Esophagus squamous epithelium (tissue), 5 donors: Measurements from ENCODE around the gene LTBP2. TPM values are rescaled to one million over a fixed set of nuclear protein-coding genes. Genes with fewer than 3 reads are reported as not detected.

Experiments
- DNase-seq: peaks from one replicate; lab custom pipeline; 2025; lab: John Stamatoyannopoulos, UW
- H3K27ac ChIP-seq, 4 donors: fragments of 200-600 bp; sonication (generic); one replicate each; pipeline ENCODE4 v1.5.1; 2016 to 2019; ENCODE audit warnings: mild to moderate bottlenecking in 1 of 4
- H3K27me3 ChIP-seq, 4 donors: fragments of 200-600 bp; sonication (generic); 1 replicate in 3 of 4; 2 replicates in 1 of 4; pipeline versions ENCODE4 v1.5.1 to v1.6.0; 2017 to 2021; ENCODE audit warnings: antibody characterized with exemption in 1 of 4
- H3K36me3 ChIP-seq, 3 donors: fragments of 200-600 bp; sonication (generic); one replicate each; pipeline ENCODE4 v1.5.1; 2016 to 2019
- H3K4me1 ChIP-seq, 3 donors: fragments of 200-600 bp; sonication (generic); one replicate each; pipeline ENCODE4 v1.5.1; 2017 to 2019
- H3K4me3 ChIP-seq, 4 donors: fragments of 200-600 bp; sonication (generic); 1 replicate in 3 of 4; 2 replicates in 1 of 4; pipeline ENCODE4 v1.5.1; 2016 to 2019; ENCODE audit warnings: mild to moderate bottlenecking in 2 of 4, moderate library complexity in 1 of 4
- H3K9me3 ChIP-seq, 3 donors: fragments of 200-600 bp; sonication (generic); one replicate each; pipeline ENCODE4 v1.5.1; 2016 to 2019
- POLR2A ChIP-seq, 4 donors: fragments of 450-650 bp; IDR thresholded peaks; one replicate each; pipeline ENCODE4 v1.6.1; 2017; ENCODE audit warnings: antibody characterized with exemption in 4 of 4, mild to moderate bottlenecking in 4 of 4, moderate library complexity in 3 of 4
- WGBS, 2 donors: methylation state at CpG; one replicate each; pipeline ENCODE4 v1.1.5; 2018; 5-methylcytosine and 5-hydroxymethylcytosine counted together
- intact Hi-C: fragments of 100-400 bp; cut with DNase I; formaldehyde crosslinking; loops from one replicate; pipeline ENCODE4 v1.15.0; 2022
- total RNA-seq, 4 donors: library from RNA; depleted of rRNA; stranded (reverse); fragments of >200 nt; gene quantifications; one replicate each; pipeline ENCODE4 v1.1.0, GENCODE V29; 2016
- TF ChIP-seq, protein P1 (sequence below), 6 experiments: fragments of 450-650 bp in 4 of 6; fragments of 200-600 bp in 2 of 6; sonication (generic) in 2 of 6; IDR thresholded peaks; one replicate each; pipeline ENCODE4 v1.5.1; 2016 to 2019; ENCODE audit warnings: antibody characterized with exemption in 6 of 6, mild to moderate bottlenecking in 4 of 6, moderate library complexity in 4 of 6
- donor health status: DM: yes; HTN: yes; CAD: no.

Gene LTBP2
- total RNA-seq, 4 donors from 2014 or later, result 10.3 to 41.6 (median 17.0) TPM

DNA sequence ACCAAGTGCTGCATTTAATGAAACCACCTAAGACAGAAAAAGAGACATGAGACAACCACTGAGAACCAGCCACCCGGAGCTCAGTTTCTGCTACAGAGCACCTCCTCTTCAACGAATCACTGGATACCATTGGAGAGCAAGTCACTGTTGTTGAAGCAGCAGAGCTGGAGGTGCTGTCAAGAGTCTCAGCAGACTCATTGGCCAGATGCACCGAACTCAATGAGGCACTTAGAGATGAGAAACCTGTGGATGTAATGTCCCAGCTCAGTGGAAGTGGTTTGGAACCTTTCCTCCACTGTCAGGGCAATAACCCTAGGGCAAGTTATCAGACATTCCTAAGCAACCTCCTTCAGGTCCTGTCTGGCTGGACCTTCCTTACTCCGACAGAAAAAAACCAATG lies 132.0 kb downstream of the LTBP2 start:
- Histone ChIP-seq H3K36me3 (peaks cover 0 to 96% (median 44%) of the 10 kb centered on the region in 3 donors), H3K27ac (no peak overlapping the region), H3K9me3 (no peaks in the 10 kb centered on the region), H3K4me3 (no peak overlapping the region), H3K4me1 (no peaks in the 10 kb centered on the region), H3K27me3 (no peaks in the 10 kb centered on the region)
- intact Hi-C loops, result no loop called here
- WGBS, 2 donors, result 84 to 87% methylated on average over 4 of the region's 4 CpGs
- DNase-seq, result no peak
- TF ChIP-seq, protein P1, sequence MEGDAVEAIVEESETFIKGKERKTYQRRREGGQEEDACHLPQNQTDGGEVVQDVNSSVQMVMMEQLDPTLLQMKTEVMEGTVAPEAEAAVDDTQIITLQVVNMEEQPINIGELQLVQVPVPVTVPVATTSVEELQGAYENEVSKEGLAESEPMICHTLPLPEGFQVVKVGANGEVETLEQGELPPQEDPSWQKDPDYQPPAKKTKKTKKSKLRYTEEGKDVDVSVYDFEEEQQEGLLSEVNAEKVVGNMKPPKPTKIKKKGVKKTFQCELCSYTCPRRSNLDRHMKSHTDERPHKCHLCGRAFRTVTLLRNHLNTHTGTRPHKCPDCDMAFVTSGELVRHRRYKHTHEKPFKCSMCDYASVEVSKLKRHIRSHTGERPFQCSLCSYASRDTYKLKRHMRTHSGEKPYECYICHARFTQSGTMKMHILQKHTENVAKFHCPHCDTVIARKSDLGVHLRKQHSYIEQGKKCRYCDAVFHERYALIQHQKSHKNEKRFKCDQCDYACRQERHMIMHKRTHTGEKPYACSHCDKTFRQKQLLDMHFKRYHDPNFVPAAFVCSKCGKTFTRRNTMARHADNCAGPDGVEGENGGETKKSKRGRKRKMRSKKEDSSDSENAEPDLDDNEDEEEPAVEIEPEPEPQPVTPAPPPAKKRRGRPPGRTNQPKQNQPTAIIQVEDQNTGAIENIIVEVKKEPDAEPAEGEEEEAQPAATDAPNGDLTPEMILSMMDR (IDR thresholded peaks at IDR 0.05), result no peak
- no peak for TF ChIP-seq POLR2A (IDR thresholded peaks at IDR 0.05)

DNA sequence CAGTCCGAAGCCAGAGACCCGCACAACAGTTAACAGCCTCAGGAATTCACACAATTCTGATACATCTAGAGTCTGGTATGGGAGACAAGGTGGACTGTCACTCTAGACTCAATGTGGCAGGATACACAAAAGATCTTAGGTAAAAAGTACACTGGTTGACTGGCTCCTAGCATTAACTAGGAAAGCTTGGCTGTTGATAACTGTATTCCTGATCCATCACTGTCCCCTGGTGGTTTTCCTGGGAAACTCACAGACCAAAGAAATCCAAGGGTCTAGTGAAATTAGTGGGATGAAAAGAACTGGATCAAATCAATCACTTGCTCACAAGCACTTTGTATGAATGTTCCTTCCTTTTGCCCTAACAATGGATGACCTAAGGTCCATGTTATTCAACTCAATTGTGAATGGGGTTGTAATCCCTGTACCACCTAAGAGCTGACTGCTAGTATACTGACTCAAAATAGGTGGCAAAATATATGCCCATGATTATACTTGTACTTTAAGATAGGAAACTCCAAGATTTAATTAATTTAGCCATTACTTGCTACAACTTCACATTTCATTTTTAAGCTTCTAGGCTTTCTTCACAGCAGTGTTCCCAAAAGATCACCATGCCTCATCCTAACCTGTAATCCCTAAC lies 132.9 kb downstream of the LTBP2 start:
- Histone ChIP-seq H3K9me3 (no peaks in the 10 kb centered on the region), H3K4me1 (no peaks in the 10 kb centered on the region), H3K27me3 (no peaks in the 10 kb centered on the region), H3K4me3 (no peak overlapping the region), H3K27ac (no peak overlapping the region), H3K36me3 (peaks cover 0 to 96% (median 38%) of the 10 kb centered on the region in 3 donors)
- intact Hi-C loops, result loop anchor here (10.0 kb wide), 1 partner anchor 124 kb away; no protein-coding TSS in a partner anchor
- no peak for TF ChIP-seq POLR2A (IDR thresholded peaks at IDR 0.05)
- TF ChIP-seq, protein P1 (IDR thresholded peaks at IDR 0.05), result peak; percentile 28 to 62 (median 42)
- WGBS, 2 donors, result 92 to 95% methylated on average over 2 of the region's 2 CpGs
- DNase-seq, result no peak

DNA sequence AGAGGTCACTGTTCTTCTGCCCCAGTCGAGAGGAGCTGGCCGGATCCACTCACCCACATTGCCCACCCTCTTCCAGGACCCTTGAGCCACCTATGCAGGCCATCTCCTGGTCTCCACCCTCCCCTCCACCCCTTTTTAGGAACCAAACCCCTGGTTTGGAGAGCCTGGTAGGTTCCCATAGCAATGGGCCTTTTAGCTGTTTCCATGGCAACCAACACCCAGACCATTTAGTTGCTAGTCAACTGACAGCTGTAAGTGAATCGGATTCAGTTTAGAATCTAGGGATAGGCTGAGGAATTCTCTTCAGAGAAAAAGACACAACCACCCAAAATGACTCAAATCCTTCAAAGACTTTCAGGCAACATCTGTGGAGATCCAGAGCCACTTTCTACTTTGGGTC lies 135.4 kb downstream of the LTBP2 start:
- Histone ChIP-seq H3K36me3 (peaks cover 0 to 90% (median 25%) of the 10 kb centered on the region in 3 donors), H3K27ac (no peak overlapping the region), H3K27me3 (no peaks in the 10 kb centered on the region), H3K4me3 (no peak overlapping the region), H3K9me3 (no peaks in the 10 kb centered on the region), H3K4me1 (no peaks in the 10 kb centered on the region)
- DNase-seq, result no peak
- intact Hi-C loops, result loop anchor here (10.0 kb wide), 1 partner anchor 122 kb away; no protein-coding TSS in a partner anchor
- WGBS, 2 donors, result 80 to 84% methylated on average over 3 of the region's 3 CpGs
- no peak for TF ChIP-seq POLR2A (IDR thresholded peaks at IDR 0.05)
- TF ChIP-seq, protein P1 (IDR thresholded peaks at IDR 0.05), result no peak

- H3K36me3 ChIP-seq, result peaks cover 0 to 85% (median 23%) of the 10 kb centered on the region in 3 donors
- 88 to 91% methylated on average over 1 to 4 of the region's 4 CpGs for WGBS, 2 donors
- no peak for DNase-seq
- no peak overlapping the region for H3K4me3 ChIP-seq
- H3K27ac ChIP-seq, result no peak overlapping the region
- no peaks in the 10 kb centered on the region for H3K9me3 ChIP-seq
- TF ChIP-seq, protein P1 (IDR thresholded peaks at IDR 0.05), result no peak
- TF ChIP-seq POLR2A (IDR thresholded peaks at IDR 0.05), result no peak
- intact Hi-C loops, result loop anchor here (10.0 kb wide), 1 partner anchor 121 kb away; no protein-coding TSS in a partner anchor
- no peaks in the 10 kb centered on the region for H3K27me3 ChIP-seq
- H3K4me1 ChIP-seq, result no peaks in the 10 kb centered on the region
Measured at GRCh38 chr14:74476107-74476506, 135.9 kb downstream of the LTBP2 start.

DNA sequence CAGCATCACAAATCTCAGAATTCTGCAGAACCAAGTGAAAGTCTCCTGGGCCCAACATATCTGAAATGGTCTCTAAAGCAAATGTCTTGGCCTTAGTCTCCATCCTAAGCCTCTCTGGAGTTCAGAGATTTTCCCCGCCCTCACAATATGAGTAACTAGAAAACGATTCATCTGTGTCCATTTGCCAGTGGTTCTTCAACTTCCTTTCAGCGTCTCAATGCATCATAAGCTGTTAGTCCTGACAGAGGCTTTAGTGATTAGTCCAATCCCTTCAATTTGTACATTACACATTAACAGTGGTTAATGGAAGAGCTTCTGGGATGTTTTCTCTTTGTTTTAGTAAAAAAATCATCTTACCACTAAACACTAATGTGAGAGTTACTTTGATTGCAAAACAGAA lies 136.4 kb downstream of the LTBP2 start:
- no peak overlapping the region for H3K27ac ChIP-seq
- H3K9me3 ChIP-seq, result no peaks in the 10 kb centered on the region
- H3K4me3 ChIP-seq, result no peak overlapping the region
- intact Hi-C loops, result loop anchor here (10.0 kb wide), 1 partner anchor 121 kb away; no protein-coding TSS in a partner anchor
- no peaks in the 10 kb centered on the region for H3K4me1 ChIP-seq
- 32 to 39% methylated on average over 3 of the region's 3 CpGs for WGBS, 2 donors
- H3K27me3 ChIP-seq, result no peaks in the 10 kb centered on the region
- DNase-seq, result no peak
- TF ChIP-seq, protein P1 (IDR thresholded peaks at IDR 0.05), result no peak
- TF ChIP-seq POLR2A (IDR thresholded peaks at IDR 0.05), result no peak
- peaks cover 0 to 80% (median 19%) of the 10 kb centered on the region in 3 donors for H3K36me3 ChIP-seq
